Measurements from ENCODE around the gene HPSE2.

- TF ChIP-seq CTCF (IDR thresholded peaks at IDR 0.05; ENCODE audit: low read depth, low read length) (no peak), EZH2phosphoT487 (IDR thresholded peaks at IDR 0.05; ENCODE audit: low read depth) (no peak)
Measured at GRCh38 chr10:98445200-98445812, 790.3 kb downstream of the HPSE2 start.
